Rectal smooth muscle tissue (tissue), 1 donor: ENCODE measurements around the gene PKN3.

Experiments
- H3K27ac ChIP-seq: one replicate; pipeline ENCODE4 v1.7.0; 2013; ENCODE audit warnings: low read depth, low read length, inconsistent platforms
- H3K27me3 ChIP-seq: one replicate; pipeline ENCODE4 v1.7.0; 2013; ENCODE audit warnings: low read length; ENCODE audit not compliant: control insufficient read depth, insufficient read depth
- H3K36me3 ChIP-seq: one replicate; pipeline ENCODE4 v1.7.0; 2013; ENCODE audit warnings: low read length; ENCODE audit not compliant: control insufficient read depth, insufficient read depth
- H3K4me1 ChIP-seq: one replicate; pipeline ENCODE4 v1.7.0; 2013; ENCODE audit warnings: low read length; ENCODE audit not compliant: control insufficient read depth, insufficient read depth
- H3K4me3 ChIP-seq: one replicate; pipeline ENCODE4 v1.7.0; 2013; ENCODE audit warnings: low read length
- H3K9ac ChIP-seq: one replicate; pipeline ENCODE4 v1.7.0; 2013; ENCODE audit warnings: low read length

Gene PKN3

DNA sequence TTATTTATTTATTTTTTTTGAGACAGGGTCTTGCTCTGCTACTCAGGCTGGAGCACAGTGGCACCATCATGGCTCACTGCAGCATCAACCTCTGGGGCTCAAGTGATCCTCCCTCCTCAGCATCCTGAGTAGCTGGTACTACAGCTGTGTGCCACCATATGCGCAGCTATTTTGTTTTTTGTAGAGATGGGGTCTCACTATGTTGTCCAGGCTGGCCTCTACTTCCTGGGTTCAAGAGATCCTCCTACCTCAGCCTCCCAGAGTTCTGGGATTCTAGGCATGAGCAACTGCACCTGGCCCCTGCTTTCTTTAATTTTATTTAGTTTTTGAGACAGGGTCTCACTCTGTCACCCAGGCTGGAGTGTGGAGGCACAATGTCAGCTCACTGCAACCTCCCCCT lies 41.1 kb downstream of the PKN3 start:
- Histone ChIP-seq H3K27me3 (no peaks in the 10 kb centered on the region), H3K9ac (no peak overlapping the region), H3K4me1 (no peaks in the 10 kb centered on the region), H3K36me3 (peaks cover 15% of the 10 kb centered on the region), H3K4me3 (no peak overlapping the region), H3K27ac (no peak overlapping the region)

DNA sequence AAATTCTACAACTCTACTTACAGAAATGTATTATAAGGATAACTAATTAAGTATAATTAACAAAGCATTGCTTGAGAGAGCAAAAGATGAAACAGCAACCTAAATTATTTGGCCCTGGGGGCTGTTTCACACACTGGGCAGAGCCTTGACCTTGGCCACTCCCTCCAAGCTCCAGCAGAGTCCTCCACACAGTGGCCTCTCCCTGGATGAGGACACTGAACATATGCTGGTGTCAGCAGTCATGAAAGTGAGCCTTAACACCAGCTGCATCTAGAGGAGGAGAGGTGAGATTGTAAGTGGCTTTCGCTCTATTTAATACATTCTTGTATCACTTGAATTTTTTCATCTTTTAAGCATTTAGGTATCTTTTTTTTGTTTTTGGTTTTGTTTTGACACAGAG lies 44.9 kb downstream of the PKN3 start:
- Histone ChIP-seq H3K4me3 (no peak overlapping the region), H3K4me1 (no peaks in the 10 kb centered on the region), H3K27me3 (no peaks in the 10 kb centered on the region), H3K36me3 (no peaks in the 10 kb centered on the region), H3K27ac (no peak overlapping the region), H3K9ac (no peak overlapping the region)

DNA sequence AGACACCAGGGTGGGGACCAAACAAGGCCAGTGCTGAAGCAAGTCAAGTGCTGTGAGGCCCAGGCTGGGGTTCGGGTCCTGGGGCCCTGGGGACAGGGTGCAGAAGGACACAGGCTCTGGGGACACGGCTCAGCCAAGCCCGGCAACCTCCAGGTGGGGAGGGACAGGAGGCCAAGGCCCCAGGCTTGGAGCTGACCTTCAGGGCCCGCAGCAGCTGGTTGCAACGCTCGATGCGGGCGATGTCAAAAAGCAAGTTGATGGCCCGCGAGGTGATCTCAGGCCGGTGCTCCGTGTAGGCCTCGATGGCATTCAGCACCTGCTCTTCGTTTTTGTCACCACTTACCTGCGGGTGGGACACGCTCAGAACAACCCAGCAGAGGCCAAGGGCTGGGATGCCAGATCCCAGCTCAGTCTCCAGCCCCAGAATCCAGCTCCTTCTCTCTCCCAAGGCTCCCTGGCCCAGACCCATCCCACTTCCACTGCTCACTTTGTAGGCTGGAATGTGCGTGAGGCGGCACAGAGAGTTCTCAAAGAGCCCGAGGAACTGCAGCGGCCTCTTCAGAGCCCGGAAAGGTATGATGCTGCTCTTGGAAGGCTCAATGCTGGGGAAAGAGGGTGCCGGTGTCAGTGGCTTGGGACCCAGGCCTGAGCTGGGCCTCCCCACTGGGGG lies 48.8 kb downstream of the PKN3 start:
- Histone ChIP-seq H3K27me3 (no peaks in the 10 kb centered on the region), H3K4me1 (no peaks in the 10 kb centered on the region), H3K36me3 (peaks cover 14% of the 10 kb centered on the region), H3K4me3 (no peak overlapping the region), H3K27ac (no peak overlapping the region), H3K9ac (no peak overlapping the region)

DNA sequence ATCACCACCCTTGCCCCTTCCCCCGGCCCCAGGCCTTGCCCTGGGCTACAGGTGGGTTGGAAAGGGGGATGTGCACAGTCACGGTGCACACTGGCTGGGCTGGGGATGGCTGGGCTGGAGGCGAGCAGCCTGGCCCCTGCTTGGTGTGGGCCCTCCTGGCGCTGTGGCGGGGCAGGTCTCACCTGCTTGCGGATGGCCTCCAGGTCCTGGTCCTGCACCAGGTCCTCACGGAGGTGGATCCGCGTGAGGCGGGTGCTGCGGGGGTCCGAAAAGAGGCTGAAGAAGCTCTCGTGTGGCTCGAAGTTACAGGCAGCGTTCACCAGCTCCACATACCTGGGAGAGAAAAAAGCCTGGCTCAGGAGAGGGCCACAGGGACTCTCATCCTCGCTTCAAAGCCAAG lies 51.3 kb downstream of the PKN3 start:
- Histone ChIP-seq H3K9ac (no peak overlapping the region), H3K4me3 (no peak overlapping the region), H3K27ac (no peak overlapping the region), H3K27me3 (no peaks in the 10 kb centered on the region), H3K36me3 (peaks cover 14% of the 10 kb centered on the region), H3K4me1 (no peaks in the 10 kb centered on the region)

DNA sequence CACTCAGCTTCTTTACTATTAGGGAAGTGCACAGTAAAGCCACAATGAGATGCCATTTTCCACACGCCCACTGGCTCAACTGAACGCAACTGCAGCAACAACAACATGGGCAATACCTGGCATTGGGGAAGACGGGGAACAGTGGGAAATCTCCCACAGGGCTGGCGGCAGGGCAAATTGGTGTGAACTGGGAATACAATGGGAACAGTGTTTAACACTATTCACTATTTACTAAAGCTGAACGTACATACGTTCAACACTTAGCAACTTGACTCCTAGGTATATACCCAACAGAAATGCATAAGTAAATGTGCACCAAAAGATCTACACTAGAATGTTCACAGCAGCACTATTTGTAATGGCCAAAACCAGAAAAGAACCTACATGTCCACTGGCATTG lies 55.3 kb downstream of the PKN3 start:
- Histone ChIP-seq H3K27ac (no peak overlapping the region), H3K9ac (no peak overlapping the region), H3K27me3 (no peaks in the 10 kb centered on the region), H3K36me3 (peaks cover 12% of the 10 kb centered on the region), H3K4me1 (no peaks in the 10 kb centered on the region), H3K4me3 (no peak overlapping the region)

DNA sequence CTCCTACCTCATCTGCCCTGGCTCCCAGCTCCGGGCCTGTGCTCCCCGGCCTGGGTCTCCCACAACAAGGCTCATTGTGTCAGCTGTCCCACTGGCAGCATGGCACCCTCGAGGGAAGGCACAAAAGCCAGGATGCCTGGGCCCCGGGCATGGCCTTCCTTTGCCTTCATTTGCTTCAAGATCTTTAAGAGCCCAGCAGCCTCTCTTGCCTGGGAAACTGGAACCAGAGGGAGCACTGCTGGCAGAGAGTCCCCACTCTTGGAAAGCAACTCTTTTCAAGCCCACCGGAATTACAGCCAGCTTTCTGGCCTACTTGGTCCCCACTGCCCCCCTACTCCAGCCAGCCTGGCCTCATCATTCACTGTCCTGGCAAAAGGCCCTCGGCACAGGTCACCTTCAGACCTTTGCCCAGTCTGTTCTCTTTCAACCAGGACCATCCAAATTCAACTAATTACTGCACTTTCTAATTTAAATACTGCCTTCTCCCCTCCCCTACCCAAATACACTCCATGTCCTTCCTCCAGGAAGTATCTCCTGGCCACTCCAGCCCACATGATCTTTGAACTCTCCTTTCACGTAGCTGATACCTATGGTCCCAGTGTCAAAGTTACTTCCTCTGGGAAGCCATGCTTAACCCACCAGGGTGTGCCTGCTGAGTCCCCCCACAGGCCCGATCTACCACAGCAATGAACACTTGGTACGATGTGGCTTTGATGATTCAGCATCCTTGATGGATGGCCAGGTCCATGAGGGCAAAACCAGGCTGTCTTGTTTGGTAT lies 60.6 kb downstream of the PKN3 start:
- H3K4me3 ChIP-seq = no peak overlapping the region
- peaks cover 10% of the 10 kb centered on the region for H3K36me3 ChIP-seq
- H3K27me3 ChIP-seq = no peaks in the 10 kb centered on the region
- H3K9ac ChIP-seq = no peak overlapping the region
- no peak overlapping the region for H3K27ac ChIP-seq
- no peaks in the 10 kb centered on the region for H3K4me1 ChIP-seq

DNA sequence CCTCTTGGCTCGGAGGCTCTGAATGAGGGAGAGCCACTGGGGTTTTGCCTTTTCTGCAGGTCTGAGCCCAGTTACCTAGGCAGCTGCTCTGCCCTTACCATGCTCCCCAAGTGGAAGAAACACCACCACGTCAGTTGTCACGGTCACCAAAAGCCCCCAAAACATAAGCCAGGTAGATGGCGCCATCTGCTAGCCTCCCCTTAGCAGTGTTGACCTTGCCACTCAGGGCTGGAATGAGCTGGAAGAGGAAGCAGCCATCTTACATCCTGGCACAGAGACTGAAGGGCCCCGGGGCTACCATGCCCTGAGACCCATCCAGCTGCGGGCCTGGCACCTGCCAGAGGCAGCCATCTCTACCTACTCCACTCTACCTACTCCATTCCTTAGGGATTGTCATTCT lies 62.1 kb downstream of the PKN3 start:
- Histone ChIP-seq H3K4me3 (no peak overlapping the region), H3K27me3 (no peaks in the 10 kb centered on the region), H3K9ac (no peak overlapping the region), H3K36me3 (peaks cover 11% of the 10 kb centered on the region), H3K27ac (no peak overlapping the region), H3K4me1 (no peaks in the 10 kb centered on the region)

DNA sequence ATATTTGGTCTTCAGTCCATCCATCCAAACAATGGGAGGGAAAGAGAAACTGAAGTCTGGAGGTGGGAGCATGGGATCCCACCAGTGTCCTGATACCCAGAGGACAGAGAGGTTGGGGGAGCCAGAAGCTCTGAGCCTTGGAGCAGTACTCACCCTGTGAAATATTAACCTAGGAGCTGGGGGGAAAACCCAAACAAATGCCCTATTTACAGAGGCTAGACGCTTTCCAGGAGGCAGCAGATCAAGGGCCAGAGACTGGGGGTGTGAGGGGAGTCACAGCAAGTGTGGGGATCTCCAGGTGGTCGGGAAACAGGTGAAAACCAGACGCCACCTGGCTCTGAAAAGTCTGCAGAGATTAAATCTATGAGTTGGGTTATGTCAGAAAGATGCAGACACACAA lies 63.2 kb downstream of the PKN3 start:
- Histone ChIP-seq H3K4me1 (peaks cover 2% of the 10 kb centered on the region), H3K9ac (no peak overlapping the region), H3K27me3 (no peaks in the 10 kb centered on the region), H3K27ac (no peak overlapping the region), H3K4me3 (no peak overlapping the region), H3K36me3 (peaks cover 11% of the 10 kb centered on the region)

DNA sequence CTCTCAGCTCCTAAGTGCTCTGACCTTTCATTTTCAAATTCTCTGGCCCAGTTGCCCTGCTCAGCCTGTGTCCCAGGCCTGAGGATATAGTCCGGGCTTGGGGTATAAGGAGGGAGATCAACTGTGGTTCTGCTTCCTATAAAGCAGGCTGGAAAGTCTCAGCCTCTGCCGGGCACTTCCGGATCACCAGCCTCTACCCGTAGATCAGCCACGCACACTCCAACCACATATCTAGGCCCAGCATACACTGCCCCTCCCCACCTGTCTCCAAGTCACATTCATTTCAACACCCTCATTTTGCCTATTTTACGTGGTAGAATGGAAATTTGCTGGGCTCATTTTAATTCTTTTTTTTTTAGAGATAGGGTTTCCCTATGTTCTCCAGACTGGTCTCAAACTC lies 66.3 kb downstream of the PKN3 start:
- peaks cover 4% of the 10 kb centered on the region for H3K4me1 ChIP-seq
- no peak overlapping the region for H3K4me3 ChIP-seq
- no peak overlapping the region for H3K9ac ChIP-seq
- no peaks in the 10 kb centered on the region for H3K27me3 ChIP-seq
- peaks cover 11% of the 10 kb centered on the region for H3K36me3 ChIP-seq
- no peak overlapping the region for H3K27ac ChIP-seq
